NCI-H1092 (cell line): ENCODE measurements around the gene HBE1.
"Not testable (repeated sequence)": the region's sequence is repeated elsewhere in the genome, so short reads cannot be mapped to it uniquely, and the experiment has no call there.

Source experiments
- DNase-seq: peaks from one replicate; lab custom pipeline; 2025; lab: John Stamatoyannopoulos, UW

The HBE1 gene

GRCh38 chr11:5253440-5253839, 16.3 kb downstream of the HBE1 start:
- not testable (repeated sequence) for DNase-seq

- no peak for DNase-seq
These were observed 16.9 kb downstream of the HBE1 start for GRCh38 chr11:5252919-5253265.

- no peak for DNase-seq
These were observed 17.4 kb downstream of the HBE1 start for GRCh38 chr11:5252192-5252918.

DNA sequence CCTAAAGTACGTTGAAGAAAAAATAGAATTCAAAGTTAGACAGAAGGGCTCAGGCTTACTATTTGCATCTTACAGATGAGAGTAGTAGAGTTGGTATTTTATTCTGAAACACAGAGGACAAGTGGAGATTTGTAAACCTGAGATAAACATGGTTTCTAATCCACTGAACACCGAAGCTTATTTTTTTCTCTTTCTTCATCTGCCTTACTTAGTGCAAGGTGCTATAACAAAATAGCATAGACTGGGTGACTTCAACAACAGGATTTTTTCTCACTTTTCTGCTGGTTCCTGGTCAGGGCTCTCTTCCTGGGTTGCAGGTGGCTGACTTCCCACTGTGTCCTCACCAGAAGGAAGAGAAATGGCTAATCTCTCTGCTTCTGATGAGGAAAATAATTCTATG, 18.0 kb downstream of the HBE1 start:
- no peak for DNase-seq

- DNase-seq = no peak
These were observed 19.1 kb downstream of the HBE1 start for GRCh38 chr11:5250543-5251204.

GRCh38 chr11:5249807-5250396, 19.8 kb downstream of the HBE1 start, which contains the start of gene HBG1:
Gene HBG1, minus strand, starts transcription at chr11:5249857. Its CDS starts 53 bp downstream, at chr11:5249804.
- not testable (repeated sequence) for DNase-seq

DNA sequence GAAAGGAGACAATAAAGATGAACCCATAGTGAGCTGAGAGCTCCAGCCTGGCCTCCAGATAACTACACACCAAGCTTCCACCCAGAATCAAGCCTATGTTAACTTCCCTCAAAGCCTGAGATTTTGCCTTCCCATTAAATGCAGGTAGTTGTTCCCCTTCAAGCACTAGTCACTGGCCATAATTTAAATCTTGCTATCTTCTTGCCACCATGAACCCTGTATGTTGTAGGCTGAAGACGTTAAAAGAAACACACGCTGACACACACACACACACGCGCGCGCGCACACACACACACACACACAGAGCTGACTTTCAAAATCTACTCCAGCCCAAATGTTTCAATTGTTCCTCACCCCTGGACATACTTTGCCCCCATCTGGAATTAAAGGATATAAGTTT, 21.2 kb downstream of the HBE1 start:
- DNase-seq = not testable (repeated sequence)

- DNase-seq = no peak
These were observed 22.1 kb downstream of the HBE1 start for GRCh38 chr11:5247472-5248192.

GRCh38 chr11:5246772-5247471, 22.8 kb downstream of the HBE1 start:
- no peak for DNase-seq

DNA sequence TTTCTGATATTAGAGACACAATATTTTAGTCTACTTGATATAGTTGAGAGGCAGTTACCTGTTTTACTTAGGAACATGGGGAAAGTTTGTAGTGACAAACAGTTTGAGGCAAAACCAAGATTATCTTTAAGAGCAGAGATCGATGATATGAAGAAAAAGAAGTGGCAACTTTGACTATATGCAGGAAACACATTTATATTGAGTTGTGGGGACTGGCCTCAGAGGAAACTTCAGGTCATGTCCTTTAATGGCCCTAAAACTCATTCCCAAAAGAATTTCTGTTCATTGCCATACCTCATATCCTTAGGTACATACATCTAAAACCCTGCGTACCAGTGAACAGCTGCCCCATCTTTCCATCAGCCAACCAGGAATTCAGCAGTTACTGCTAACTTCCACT, 24.6 kb downstream of the HBE1 start:
- no peak for DNase-seq

DNA sequence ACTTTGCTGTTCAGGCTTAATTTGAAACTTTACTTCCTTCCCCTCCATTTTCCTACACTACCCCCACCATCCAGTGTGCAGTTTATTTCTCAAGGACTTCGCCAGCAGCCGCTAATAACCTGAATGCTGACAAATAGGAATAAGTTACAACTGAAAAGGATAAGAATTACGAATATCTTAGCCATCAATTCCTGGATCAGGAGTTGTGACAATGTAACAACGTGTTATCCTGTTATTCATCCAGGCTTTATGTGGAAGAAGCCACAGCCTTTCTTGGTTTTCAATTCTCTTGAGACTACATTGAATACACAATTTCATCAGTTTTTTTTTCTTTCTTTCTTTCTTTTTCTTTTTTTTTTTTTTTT, 25.9 kb downstream of the HBE1 start:
- no peak for DNase-seq

- no peak for DNase-seq
These were observed 26.6 kb downstream of the HBE1 start for GRCh38 chr11:5242933-5243815.

DNA sequence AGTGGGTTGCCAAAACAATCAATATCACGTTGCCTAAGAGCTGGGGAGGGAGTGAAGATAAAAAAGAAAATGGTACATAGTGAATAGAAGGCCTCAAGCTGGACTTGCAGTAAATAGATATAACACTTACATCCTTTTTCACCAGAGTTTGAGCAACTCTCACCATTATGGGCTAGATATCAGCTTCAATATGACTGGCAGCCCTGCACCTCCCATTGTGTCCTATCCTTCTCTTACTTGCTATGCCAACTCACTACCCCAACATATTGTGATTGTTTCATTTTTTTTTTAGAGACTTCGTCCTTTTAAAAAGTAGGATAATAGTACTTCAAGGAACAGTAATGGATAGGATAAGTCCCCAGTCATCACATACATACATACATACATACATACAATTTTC, 27.5 kb downstream of the HBE1 start:
- no peak for DNase-seq

DNA sequence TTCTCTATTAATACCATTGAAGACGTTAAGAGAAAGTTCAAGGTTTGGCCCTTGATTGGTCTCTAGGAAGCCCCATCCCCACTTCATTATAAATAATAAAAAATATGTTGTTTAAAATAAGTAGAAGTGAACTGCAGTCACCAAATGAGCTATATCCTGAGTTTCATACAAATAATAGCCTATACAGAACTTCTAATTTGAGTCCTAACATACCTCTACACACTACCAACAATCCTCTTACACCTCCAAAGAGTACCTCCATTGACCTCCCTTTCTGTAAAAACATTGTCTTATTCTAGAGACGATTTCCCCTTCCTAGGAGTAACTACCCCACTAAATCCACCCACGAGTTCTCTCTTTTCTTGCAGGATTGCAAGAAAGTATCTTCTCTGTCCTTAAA, 28.3 kb downstream of the HBE1 start:
- no peak for DNase-seq

DNA sequence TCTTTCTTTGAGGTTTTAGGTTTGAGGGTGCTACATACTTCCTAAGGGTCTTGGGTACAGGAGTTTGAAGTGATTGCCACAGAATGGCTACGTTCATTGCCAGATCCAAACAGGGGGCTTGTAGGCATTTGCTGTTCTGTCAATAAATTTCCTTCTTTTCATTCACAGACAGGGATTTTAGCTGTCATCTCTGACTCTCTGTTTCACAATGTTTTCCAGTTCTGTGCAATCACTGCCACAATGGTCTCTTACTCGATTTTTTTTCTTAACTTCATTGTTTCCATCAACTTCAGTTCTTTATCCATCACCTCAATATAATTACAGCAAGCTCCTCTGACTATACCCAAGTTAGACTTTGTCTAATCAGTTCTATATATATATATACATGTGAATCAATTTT, 29.3 kb downstream of the HBE1 start:
- DNase-seq = no peak

DNA sequence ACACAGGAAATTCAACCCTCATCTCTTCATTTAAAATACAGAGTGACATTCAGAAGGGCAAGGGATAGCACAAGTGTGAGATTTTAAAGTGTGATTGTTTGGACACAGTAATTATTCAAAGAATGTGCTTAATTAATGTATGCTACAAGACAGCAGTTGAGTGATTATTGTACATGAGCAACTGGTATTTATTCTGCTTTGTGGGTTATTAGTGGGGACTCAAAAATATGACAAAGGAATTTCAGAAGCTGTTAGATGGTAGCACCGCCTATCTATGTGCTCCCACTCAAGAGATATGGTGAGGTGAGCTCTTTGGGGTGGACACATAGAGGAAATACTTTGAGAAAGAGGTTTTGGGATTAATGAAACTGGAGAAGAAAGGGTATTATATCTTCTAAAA, 29.7 kb downstream of the HBE1 start:
- no peak for DNase-seq

DNA sequence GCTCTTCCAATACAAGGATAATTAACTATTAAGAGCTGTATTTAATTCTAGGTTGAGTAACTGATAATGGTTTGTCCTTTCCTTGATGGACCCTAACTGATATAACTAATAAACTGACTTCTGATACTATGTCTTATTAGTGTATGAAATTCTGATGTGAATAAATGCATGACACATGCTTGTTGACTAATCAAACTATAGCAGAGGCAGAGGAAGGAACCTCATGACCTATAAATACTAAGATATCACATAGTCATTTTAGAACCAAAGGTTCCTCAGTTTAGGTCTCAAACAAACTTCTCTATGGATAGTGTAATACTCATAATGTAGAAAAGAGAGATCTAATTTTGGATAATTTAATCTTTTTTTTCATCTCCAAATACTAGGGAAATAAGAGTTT, 30.7 kb downstream of the HBE1 start:
- no peak for DNase-seq

DNA sequence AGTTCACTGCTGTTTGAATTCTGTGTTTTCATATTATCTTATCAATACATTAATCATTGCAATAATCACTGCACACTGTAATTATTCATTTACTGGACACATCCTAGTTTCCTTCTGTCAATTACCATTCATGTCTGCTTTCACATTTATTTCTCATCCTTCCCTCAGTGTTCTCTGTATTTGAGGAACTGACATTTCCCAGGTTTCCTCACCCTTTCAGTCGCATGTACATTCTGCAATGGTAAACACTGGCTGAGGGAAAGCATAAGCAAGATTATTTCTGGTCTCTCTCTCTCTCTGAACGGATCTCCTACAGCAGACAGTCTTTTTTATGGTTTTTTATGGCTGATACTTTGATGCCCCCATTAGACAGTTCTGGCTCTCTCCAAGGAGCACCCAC, 31.3 kb downstream of the HBE1 start:
- DNase-seq = no peak

- no peak for DNase-seq
These were observed 32.3 kb downstream of the HBE1 start for GRCh38 chr11:5237420-5237819.

GRCh38 chr11:5235364-5236095, 34.2 kb downstream of the HBE1 start:
- no peak for DNase-seq
